Neuronal stem cell (in vitro differentiated cells): ENCODE measurements around the gene SCYL1.

Experiments used
- DNase-seq: peaks from one replicate; pipeline ENCODE4 v3.0.0-alpha.2; 2013; ENCODE audit warnings: low spot score
- H2AFZ ChIP-seq: one replicate; pipeline ENCODE4 v1.6.1; 2013; ENCODE audit warnings: mild to moderate bottlenecking, low read length, inconsistent platforms
- H2AK5ac ChIP-seq: 2 replicates; pipeline ENCODE4 v1.6.1; 2013; ENCODE audit warnings: low read depth, mild to moderate bottlenecking, inconsistent platforms, low read length, moderate library complexity, mixed read lengths
- H2BK120ac ChIP-seq: 2 replicates; pipeline ENCODE4 v1.6.1; 2013; ENCODE audit warnings: low read depth, mild to moderate bottlenecking, inconsistent platforms, low read length, moderate library complexity, mixed read lengths
- H2BK12ac ChIP-seq: one replicate; pipeline ENCODE4 v1.6.1; 2013; ENCODE audit warnings: low read length, inconsistent platforms
- H2BK15ac ChIP-seq: 2 replicates; pipeline ENCODE4 v1.6.1; 2013; ENCODE audit warnings: mild to moderate bottlenecking, low read length, inconsistent platforms, mixed read lengths
- H2BK5ac ChIP-seq: one replicate; pipeline ENCODE4 v1.6.1; 2013; ENCODE audit warnings: inconsistent platforms, mild to moderate bottlenecking, low read length, moderate library complexity
- H3K14ac ChIP-seq: one replicate; pipeline ENCODE4 v1.6.1; 2013; ENCODE audit warnings: low read length, inconsistent platforms
- H3K18ac ChIP-seq: 2 replicates; pipeline ENCODE4 v1.6.1; 2013; ENCODE audit warnings: low read length, inconsistent platforms
- H3K23ac ChIP-seq: 2 replicates; pipeline ENCODE4 v1.6.1; 2013; ENCODE audit warnings: low read depth, mild to moderate bottlenecking, mixed read lengths, low read length, inconsistent platforms; ENCODE audit not compliant: poor library complexity
- H3K27ac ChIP-seq: replicated peaks from 3 replicates; pipeline ENCODE4 v1.5.1; 2013; ENCODE audit warnings: low read length, inconsistent platforms
- H3K27me3 ChIP-seq, 3 experiments: 2 replicates each; pipeline ENCODE4 v1.6.1; 2013; ENCODE audit warnings: low read length in 3 of 3, mild to moderate bottlenecking in 2 of 3, inconsistent platforms in 1 of 3, low read depth in 1 of 3, mixed read lengths in 1 of 3, moderate library complexity in 1 of 3; ENCODE audit not compliant: control insufficient read depth in 3 of 3, insufficient read depth in 3 of 3
- H3K36me3 ChIP-seq, 2 donors: replicated peaks in 1 of 2; 2 replicates each; pipeline ENCODE4 v1.6.1; 2013; ENCODE audit warnings: low read length in 2 of 2; ENCODE audit not compliant: control insufficient read depth in 2 of 2, insufficient read depth in 2 of 2
- H3K4ac ChIP-seq: 2 replicates; pipeline ENCODE4 v1.6.1; 2013; ENCODE audit warnings: inconsistent platforms, mild to moderate bottlenecking, low read length, moderate library complexity
- H3K4me1 ChIP-seq, 2 donors: 1 replicate in 1 of 2; 2 replicates in 1 of 2; pipeline ENCODE4 v1.6.1; 2013; ENCODE audit warnings: low read length in 2 of 2, low read depth in 1 of 2; ENCODE audit not compliant: control insufficient read depth in 2 of 2, insufficient read depth in 1 of 2
- H3K4me2 ChIP-seq: one replicate; pipeline ENCODE4 v1.6.1; 2013; ENCODE audit warnings: mild to moderate bottlenecking, low read length, inconsistent platforms; ENCODE audit not compliant: insufficient read depth, poor library complexity, severe bottlenecking
- H3K4me3 ChIP-seq, 2 donors: 2 replicates each; pipeline ENCODE4 v1.5.1; 2013; ENCODE audit warnings: low read length in 2 of 2, mild to moderate bottlenecking in 2 of 2, inconsistent platforms in 1 of 2, moderate library complexity in 1 of 2
- H3K79me1 ChIP-seq: one replicate; pipeline ENCODE4 v1.6.1; 2013; ENCODE audit warnings: low read depth, mild to moderate bottlenecking, inconsistent platforms, low read length, moderate library complexity
- H3K9ac ChIP-seq: one replicate; pipeline ENCODE4 v1.6.1; 2013; ENCODE audit warnings: mild to moderate bottlenecking, low read depth, low read length, inconsistent platforms; ENCODE audit not compliant: poor library complexity
- H3K9me3 ChIP-seq, 2 donors: replicated peaks in 1 of 2; 2 replicates each; pipeline versions ENCODE3 to v1.6.1; 2013; ENCODE audit warnings: low read length in 2 of 2, mild to moderate bottlenecking in 2 of 2, inconsistent platforms in 1 of 2, low read depth in 1 of 2, mixed read lengths in 1 of 2, moderate library complexity in 1 of 2; ENCODE audit not compliant: control insufficient read depth in 2 of 2, insufficient read depth in 1 of 2
- H4K8ac ChIP-seq: one replicate; pipeline ENCODE4 v1.6.1; 2013; ENCODE audit warnings: low read depth, mild to moderate bottlenecking, inconsistent platforms, low read length, moderate library complexity
- H4K91ac ChIP-seq: one replicate; pipeline ENCODE4 v1.6.1; 2013; ENCODE audit warnings: low read length, low read depth, mild to moderate bottlenecking, inconsistent platforms; ENCODE audit not compliant: poor library complexity
- WGBS, 2 donors: extraction: QIAGEN DNeasy Blood & Tissue Kit; methylation state at CpG; one replicate each; pipeline ENCODE4 v1.1.7; 2013; ENCODE audit warnings: missing lambda C conversion rate in 2 of 2, mixed read lengths in 1 of 2; ENCODE audit not compliant: insufficient read length in 2 of 2, insufficient replicate concordance in 1 of 2; ENCODE audit errors: extremely low coverage in 2 of 2; 5-methylcytosine and 5-hydroxymethylcytosine counted together

Gene SCYL1

DNA sequence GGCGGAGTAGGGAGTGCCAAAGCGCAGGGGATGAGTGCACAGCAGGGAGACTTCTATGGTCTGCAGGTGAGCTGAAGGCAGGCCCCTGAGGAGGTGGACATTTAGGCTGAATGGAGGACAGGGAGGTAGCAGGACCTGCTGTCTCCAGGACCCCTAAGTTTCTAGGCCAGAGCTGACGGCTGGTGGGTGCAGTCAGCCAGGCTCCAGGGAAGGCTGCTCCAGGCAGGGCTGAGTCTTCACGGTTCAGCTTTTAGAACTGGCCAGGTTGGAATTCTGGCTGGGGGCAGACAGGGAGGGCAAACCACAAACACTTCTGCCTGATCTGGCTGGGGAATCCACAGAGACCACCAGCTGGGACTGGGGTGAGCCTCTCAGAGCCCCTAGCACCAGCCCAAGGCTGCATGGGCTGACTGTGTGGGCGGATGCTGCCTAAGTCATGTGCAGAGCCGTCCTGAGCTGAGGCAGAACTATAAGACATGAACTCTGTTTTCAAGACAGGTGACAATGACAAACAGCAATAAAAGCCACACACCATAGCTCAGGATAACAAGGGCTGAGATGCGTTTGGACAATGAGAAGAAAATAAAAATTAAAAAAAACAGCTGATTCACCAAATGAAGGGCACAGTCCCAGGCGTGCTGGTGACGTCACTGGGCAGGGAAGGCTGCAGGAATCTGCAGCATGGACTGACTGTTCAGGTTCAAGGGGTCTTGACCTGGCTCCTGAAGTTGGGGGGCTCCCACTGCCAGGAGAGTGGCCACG is 36.4 kb upstream of the SCYL1 start:
- H4K8ac ChIP-seq = no peak overlapping the region
- peak overlapping the region; percentile 85 for H2AK5ac ChIP-seq
- no peak overlapping the region for H3K14ac ChIP-seq
- H2BK120ac ChIP-seq = peak overlapping the region; percentile 38
- H2AFZ ChIP-seq = no peak overlapping the region
- peak overlapping the region; percentile 64 for H2BK12ac ChIP-seq
- peak overlapping the region; percentile 70 for H3K4me2 ChIP-seq
- no peaks in the 10 kb centered on the region for H3K9me3 ChIP-seq
- peak overlapping the region; percentile 8 for H4K91ac ChIP-seq
- WGBS, 2 donors = no CpG with 5 or more reads among the region's 10 CpGs
- H3K79me1 ChIP-seq = peaks cover 4% of the 10 kb centered on the region
- H3K27ac ChIP-seq = peak overlapping the region; percentile 94
- H2BK15ac ChIP-seq = peak overlapping the region; percentile 70
- H3K4me1 ChIP-seq = peaks cover 62 to 72% of the 10 kb centered on the region in 2 donors
- no peak for DNase-seq
- peak overlapping the region; percentile 27 for H3K9ac ChIP-seq
- no peaks in the 10 kb centered on the region for H3K27me3 ChIP-seq
- H3K36me3 ChIP-seq = no peaks in the 10 kb centered on the region
- H3K4ac ChIP-seq = peak overlapping the region; percentile 2
- peak overlapping the region; percentile 0 for H3K23ac ChIP-seq
- H3K18ac ChIP-seq = peak overlapping the region; percentile 92
- H2BK5ac ChIP-seq = peak overlapping the region; percentile 92
- peak overlapping the region; percentile 43 to 46 for H3K4me3 ChIP-seq

DNA sequence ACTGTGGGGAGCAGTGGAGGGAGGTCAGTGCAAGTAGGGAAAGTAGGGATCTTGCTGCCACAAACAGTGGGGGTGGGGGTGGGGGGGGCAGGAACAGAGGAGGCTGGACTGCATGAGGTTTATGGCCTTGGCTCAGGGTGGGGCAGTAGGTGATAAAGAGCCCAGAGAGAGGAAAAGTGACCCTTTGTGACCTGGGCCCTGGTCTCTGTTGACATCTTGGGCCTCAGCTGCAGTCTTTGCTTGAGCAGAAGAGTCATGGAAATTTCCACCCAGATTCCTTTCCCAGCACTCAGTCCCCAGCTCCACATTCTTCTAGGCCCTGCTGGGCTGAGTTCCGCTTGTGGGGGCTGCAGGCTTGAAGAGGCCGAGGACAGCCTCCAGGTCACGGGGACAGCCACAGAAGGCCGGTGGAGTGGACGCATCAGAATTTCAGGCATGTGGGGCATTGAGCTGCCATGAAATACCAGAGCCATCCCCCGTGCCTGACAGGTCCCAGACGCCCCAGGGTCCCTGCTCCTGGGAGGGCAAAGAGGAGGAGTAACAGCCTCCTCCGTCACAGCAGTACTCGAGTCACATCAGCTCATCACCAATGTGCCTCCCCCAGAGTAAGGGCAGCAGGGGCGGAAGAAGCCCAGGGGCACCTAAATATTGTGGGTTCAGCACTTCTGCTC is 35.7 kb upstream of the SCYL1 start:
- Histone ChIP-seq H3K36me3 (no peaks in the 10 kb centered on the region), H3K27ac (peak overlapping the region; percentile 94), H2BK12ac (peak overlapping the region; percentile 26), H4K91ac (no peak overlapping the region), H4K8ac (no peak overlapping the region), H3K4me3 (peak overlapping the region in 1 of 2 donors; percentile 46), H2BK5ac (peak overlapping the region; percentile 92), H3K9ac (no peak overlapping the region), H3K4me1 (peaks cover 66 to 77% of the 10 kb centered on the region in 2 donors), H2AFZ (no peak overlapping the region), H3K27me3 (no peaks in the 10 kb centered on the region), H3K79me1 (peaks cover 4% of the 10 kb centered on the region), H3K4ac (no peak overlapping the region), H3K4me2 (no peak overlapping the region), H3K14ac (no peak overlapping the region), H3K23ac (no peak overlapping the region), H2BK15ac (peak overlapping the region; percentile 18), H3K18ac (peak overlapping the region; percentile 92), H2AK5ac (peak overlapping the region; percentile 98), H3K9me3 (no peaks in the 10 kb centered on the region), H2BK120ac (peak overlapping the region; percentile 17)
- peak; percentile 88 for DNase-seq
- no CpG with 5 or more reads among the region's 10 CpGs for WGBS, 2 donors

DNA sequence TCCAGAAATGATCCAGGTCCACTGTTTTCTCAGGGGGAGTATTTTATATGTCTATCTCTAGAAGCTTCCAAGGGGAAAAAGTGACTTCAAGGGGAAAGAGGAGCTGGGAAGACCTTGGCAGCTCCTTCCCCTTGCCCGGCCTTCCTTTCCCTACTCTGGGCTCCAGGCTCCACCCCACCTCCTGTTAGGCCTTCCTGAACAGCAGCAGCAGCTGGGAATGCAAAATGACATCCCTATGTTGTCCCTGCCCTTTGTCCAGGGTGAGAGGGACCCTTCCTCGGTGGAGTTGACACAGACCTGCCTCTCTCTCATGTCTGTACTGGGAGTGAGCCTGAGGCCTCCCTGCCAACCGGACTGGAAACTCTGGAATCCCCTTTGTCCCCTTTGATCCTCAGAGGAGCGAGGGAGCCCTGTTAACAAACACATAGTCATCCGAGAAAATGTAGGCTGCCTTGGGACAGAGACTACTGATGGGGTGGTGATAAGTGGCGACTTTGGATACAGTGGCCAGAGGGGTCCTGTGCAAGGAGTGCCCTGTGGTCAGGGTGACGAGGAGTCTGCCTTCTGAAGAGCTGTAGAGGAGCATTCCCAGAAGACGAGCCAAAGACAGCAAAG is 35.1 kb upstream of the SCYL1 start:
- Histone ChIP-seq H3K4me3 (peak overlapping the region in 1 of 2 donors; percentile 46), H3K14ac (no peak overlapping the region), H3K27me3 (no peaks in the 10 kb centered on the region), H3K9me3 (no peaks in the 10 kb centered on the region), H2AK5ac (peak overlapping the region; percentile 98), H3K4me2 (peak overlapping the region; percentile 35), H3K79me1 (peaks cover 4% of the 10 kb centered on the region), H2BK15ac (peak overlapping the region; percentile 99), H3K27ac (peak overlapping the region; percentile 94), H3K4ac (no peak overlapping the region), H3K18ac (peak overlapping the region; percentile 80), H3K23ac (no peak overlapping the region), H2AFZ (no peak overlapping the region), H4K8ac (no peak overlapping the region), H3K4me1 (peaks cover 66 to 77% of the 10 kb centered on the region in 2 donors), H2BK12ac (peak overlapping the region; percentile 93), H3K9ac (peak overlapping the region; percentile 75), H2BK5ac (peak overlapping the region; percentile 92), H3K36me3 (no peaks in the 10 kb centered on the region), H4K91ac (peak overlapping the region; percentile 69), H2BK120ac (peak overlapping the region; percentile 52)
- DNase-seq = no peak
- WGBS, 2 donors = no CpG with 5 or more reads among the region's 8 CpGs

DNA sequence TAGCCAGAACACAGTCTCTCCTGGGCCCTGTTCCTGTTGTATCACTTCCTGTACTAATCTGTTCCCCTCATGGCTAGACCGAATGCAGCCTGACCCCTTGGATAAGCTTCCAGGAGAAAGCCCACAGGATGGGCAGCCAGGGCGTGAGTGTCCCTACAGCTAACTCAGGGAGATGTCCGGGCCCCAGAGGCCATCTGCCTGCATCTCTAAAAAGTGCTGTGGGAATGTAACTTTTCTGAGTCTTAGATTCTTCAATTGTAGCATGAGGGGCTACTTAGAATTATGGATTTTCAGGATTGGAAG is 33.8 kb upstream of the SCYL1 start:
- peaks cover 60 to 70% of the 10 kb centered on the region in 2 donors for H3K4me1 ChIP-seq
- no peak overlapping the region for H4K8ac ChIP-seq
- no peak overlapping the region for H3K18ac ChIP-seq
- H3K27ac ChIP-seq = no peak overlapping the region
- H3K23ac ChIP-seq = no peak overlapping the region
- no peaks in the 10 kb centered on the region for H3K27me3 ChIP-seq
- no peak overlapping the region for H2BK120ac ChIP-seq
- no CpG with 5 or more reads among the region's 3 CpGs for WGBS, 2 donors
- DNase-seq = no peak
- H2AK5ac ChIP-seq = no peak overlapping the region
- no peak overlapping the region for H3K4me2 ChIP-seq
- peaks cover 4% of the 10 kb centered on the region for H3K79me1 ChIP-seq
- no peak overlapping the region for H4K91ac ChIP-seq
- H3K9ac ChIP-seq = no peak overlapping the region
- no peak overlapping the region for H2BK5ac ChIP-seq
- no peak overlapping the region for H3K14ac ChIP-seq
- H2BK12ac ChIP-seq = no peak overlapping the region
- no peak overlapping the region for H3K4ac ChIP-seq
- no peaks in the 10 kb centered on the region for H3K36me3 ChIP-seq
- no peak overlapping the region for H3K4me3 ChIP-seq
- peak overlapping the region; percentile 6 for H2BK15ac ChIP-seq
- no peak overlapping the region for H2AFZ ChIP-seq
- H3K9me3 ChIP-seq = no peaks in the 10 kb centered on the region
